ENCODE results near the gene SLC6A19. TPM values are rescaled to one million over a fixed set of nuclear protein-coding genes. Genes with fewer than 3 reads are reported as not detected.

The SLC6A19 gene
- total RNA-seq, 2 donors from 2014 or later = not detected

- no peaks in the 10 kb centered on the region for H3K4me1 Mint-ChIP-seq (ENCODE audit: low read depth)
- H3K36me3 Mint-ChIP-seq (ENCODE audit: insufficient read depth in 2 of 2) = peaks cover 3 to 5% of the 10 kb centered on the region in 2 donors
- peaks cover 2% of the 10 kb centered on the region for H3K27me3 Mint-ChIP-seq (ENCODE audit: low read depth)
- H3K9me3 Mint-ChIP-seq = peaks cover 3 to 7% of the 10 kb centered on the region in 2 donors
- H3K4me3 Mint-ChIP-seq = no peak overlapping the region
- DNase-seq (no peak), ATAC-seq (replicated peaks in 1 of 2) (no peak)
- H3K27ac Mint-ChIP-seq = no peak overlapping the region
Observed at GRCh38 chr5:1235379-1235778, 34.0 kb downstream of the SLC6A19 start.

- no peaks in the 10 kb centered on the region for H3K27me3 Mint-ChIP-seq (ENCODE audit: low read depth)
- peaks cover 3 to 7% of the 10 kb centered on the region in 2 donors for H3K9me3 Mint-ChIP-seq
- H3K4me3 Mint-ChIP-seq = no peak overlapping the region
- peaks cover 3 to 5% of the 10 kb centered on the region in 2 donors for H3K36me3 Mint-ChIP-seq (ENCODE audit: insufficient read depth in 2 of 2)
- ATAC-seq (replicated peaks in 1 of 2) (no peak), DNase-seq (no peak)
- no peaks in the 10 kb centered on the region for H3K4me1 Mint-ChIP-seq (ENCODE audit: low read depth)
- no peak overlapping the region for H3K27ac Mint-ChIP-seq
Observed at GRCh38 chr5:1235838-1236237, 34.4 kb downstream of the SLC6A19 start.

GRCh38 chr5:1239505-1240251, 38.3 kb downstream of the SLC6A19 start:
- no peak for DNase-seq
- H3K4me3 Mint-ChIP-seq = no peak overlapping the region
- no peak for ATAC-seq (replicated peaks in 1 of 2)
- H3K36me3 Mint-ChIP-seq (ENCODE audit: insufficient read depth in 2 of 2) = peaks cover 3 to 5% of the 10 kb centered on the region in 2 donors
- no peak overlapping the region for H3K27ac Mint-ChIP-seq
- no peaks in the 10 kb centered on the region for H3K4me1 Mint-ChIP-seq (ENCODE audit: low read depth)
- peaks cover 3 to 7% of the 10 kb centered on the region in 2 donors for H3K9me3 Mint-ChIP-seq
- no peaks in the 10 kb centered on the region for H3K27me3 Mint-ChIP-seq (ENCODE audit: low read depth)

GRCh38 chr5:1240496-1241260, 39.3 kb downstream of the SLC6A19 start:
- no peak for ATAC-seq (replicated peaks in 1 of 2)
- Mint-ChIP-seq H3K9me3 (peaks cover 3 to 5% of the 10 kb centered on the region in 2 donors), H3K27me3 (ENCODE audit: low read depth) (no peaks in the 10 kb centered on the region)

GRCh38 chr5:1241509-1242080, 40.2 kb downstream of the SLC6A19 start:
- Mint-ChIP-seq H3K4me3 (no peak overlapping the region), H3K27me3 (ENCODE audit: low read depth) (no peaks in the 10 kb centered on the region), H3K36me3 (ENCODE audit: insufficient read depth in 2 of 2) (no peaks in the 10 kb centered on the region), H3K4me1 (ENCODE audit: low read depth) (no peaks in the 10 kb centered on the region), H3K9me3 (peaks cover 0 to under 1% of the 10 kb centered on the region in 2 donors), H3K27ac (no peak overlapping the region)
- ATAC-seq (replicated peaks in 1 of 2) (no peak), DNase-seq (no peak)

More at GRCh38 chr5:1240496-1241260, 39.3 kb downstream of the SLC6A19 start:
- Mint-ChIP-seq H3K27ac (no peak overlapping the region), H3K36me3 (ENCODE audit: insufficient read depth in 2 of 2) (peaks cover 3 to 5% of the 10 kb centered on the region in 2 donors), H3K4me3 (no peak overlapping the region), H3K4me1 (ENCODE audit: low read depth) (no peaks in the 10 kb centered on the region)
- no peak for DNase-seq

- no peak overlapping the region for H3K27ac Mint-ChIP-seq
- no peaks in the 10 kb centered on the region for H3K27me3 Mint-ChIP-seq (ENCODE audit: low read depth)
- H3K9me3 Mint-ChIP-seq = no peaks in the 10 kb centered on the region
- H3K4me3 Mint-ChIP-seq = no peak overlapping the region
- H3K4me1 Mint-ChIP-seq (ENCODE audit: low read depth) = no peaks in the 10 kb centered on the region
- no peaks in the 10 kb centered on the region for H3K36me3 Mint-ChIP-seq (ENCODE audit: insufficient read depth in 2 of 2)
- no peak for ATAC-seq (replicated peaks in 1 of 2)
- no peak for DNase-seq
Observed at GRCh38 chr5:1242733-1243486, 41.5 kb downstream of the SLC6A19 start.

- Mint-ChIP-seq H3K27ac (no peak overlapping the region), H3K9me3 (no peaks in the 10 kb centered on the region), H3K27me3 (ENCODE audit: low read depth) (no peaks in the 10 kb centered on the region), H3K4me1 (ENCODE audit: low read depth) (no peaks in the 10 kb centered on the region), H3K36me3 (ENCODE audit: insufficient read depth in 2 of 2) (no peaks in the 10 kb centered on the region), H3K4me3 (no peak overlapping the region)
- ATAC-seq (replicated peaks in 1 of 2) (no peak), DNase-seq (no peak)
Observed at GRCh38 chr5:1243487-1244130, 42.2 kb downstream of the SLC6A19 start.

- Mint-ChIP-seq H3K4me1 (ENCODE audit: low read depth) (no peaks in the 10 kb centered on the region), H3K9me3 (no peaks in the 10 kb centered on the region), H3K36me3 (ENCODE audit: insufficient read depth in 2 of 2) (no peaks in the 10 kb centered on the region), H3K27me3 (ENCODE audit: low read depth) (no peaks in the 10 kb centered on the region), H3K4me3 (no peak overlapping the region), H3K27ac (no peak overlapping the region)
- ATAC-seq (replicated peaks in 1 of 2) (no peak), DNase-seq (no peak)
Observed at GRCh38 chr5:1244255-1244654, 42.9 kb downstream of the SLC6A19 start.

GRCh38 chr5:1244976-1245375, 43.6 kb downstream of the SLC6A19 start:
- Mint-ChIP-seq H3K4me1 (ENCODE audit: low read depth) (no peaks in the 10 kb centered on the region), H3K36me3 (ENCODE audit: insufficient read depth in 2 of 2) (no peaks in the 10 kb centered on the region), H3K27ac (no peak overlapping the region), H3K9me3 (no peaks in the 10 kb centered on the region), H3K4me3 (no peak overlapping the region), H3K27me3 (ENCODE audit: low read depth) (no peaks in the 10 kb centered on the region)
- ATAC-seq (replicated peaks in 1 of 2) = no peak
- DNase-seq = no peak

- no peaks in the 10 kb centered on the region for H3K4me1 Mint-ChIP-seq (ENCODE audit: low read depth)
- no peak for DNase-seq
- H3K27ac Mint-ChIP-seq = no peak overlapping the region
- no peaks in the 10 kb centered on the region for H3K36me3 Mint-ChIP-seq (ENCODE audit: insufficient read depth in 2 of 2)
- H3K4me3 Mint-ChIP-seq = no peak overlapping the region
- no peaks in the 10 kb centered on the region for H3K27me3 Mint-ChIP-seq (ENCODE audit: low read depth)
- no peak for ATAC-seq (replicated peaks in 1 of 2)
- H3K9me3 Mint-ChIP-seq = no peaks in the 10 kb centered on the region
Observed at GRCh38 chr5:1245905-1246576, 44.6 kb downstream of the SLC6A19 start.

GRCh38 chr5:1246711-1247431, 45.5 kb downstream of the SLC6A19 start:
- H3K27me3 Mint-ChIP-seq (ENCODE audit: low read depth) = no peaks in the 10 kb centered on the region
- H3K27ac Mint-ChIP-seq = no peak overlapping the region
- no peaks in the 10 kb centered on the region for H3K36me3 Mint-ChIP-seq (ENCODE audit: insufficient read depth in 2 of 2)
- ATAC-seq (replicated peaks in 1 of 2) (no peak), DNase-seq (no peak)
- no peaks in the 10 kb centered on the region for H3K4me1 Mint-ChIP-seq (ENCODE audit: low read depth)
- no peak overlapping the region for H3K4me3 Mint-ChIP-seq
- no peaks in the 10 kb centered on the region for H3K9me3 Mint-ChIP-seq

- ATAC-seq (replicated peaks in 1 of 2) (no peak), DNase-seq (no peak)
- H3K4me1 Mint-ChIP-seq (ENCODE audit: low read depth) = no peaks in the 10 kb centered on the region
- no peaks in the 10 kb centered on the region for H3K36me3 Mint-ChIP-seq (ENCODE audit: insufficient read depth in 2 of 2)
- H3K4me3 Mint-ChIP-seq = no peak overlapping the region
- H3K27ac Mint-ChIP-seq = no peak overlapping the region
- no peaks in the 10 kb centered on the region for H3K27me3 Mint-ChIP-seq (ENCODE audit: low read depth)
- H3K9me3 Mint-ChIP-seq = no peaks in the 10 kb centered on the region
Observed at GRCh38 chr5:1247811-1248210, 46.4 kb downstream of the SLC6A19 start.
